GM06990 (cell line): ENCODE data around the gene LRRN4CL.

Source experiments
- DNase-seq: peaks from one replicate; pipeline ENCODE4 v3.0.0-alpha.2; 2011; ENCODE audit not compliant: insufficient read length; ENCODE audit errors: extremely low read depth
- H3K27me3 ChIP-seq: replicated peaks from 2 replicates; pipeline ENCODE4 v1.6.0; 2011; ENCODE audit warnings: low read length; ENCODE audit not compliant: control insufficient read depth, insufficient read depth
- H3K36me3 ChIP-seq: 2 replicates; pipeline ENCODE4 v1.5.1; 2011; ENCODE audit warnings: low read length; ENCODE audit not compliant: control insufficient read depth, insufficient read depth
- H3K4me3 ChIP-seq: replicated peaks from 2 replicates; pipeline ENCODE4 v1.5.1; 2011; ENCODE audit warnings: low read depth, mild to moderate bottlenecking, control low read depth, low read length
- TF ChIP-seq, protein P1 (sequence below): IDR thresholded peaks from 2 replicates; pipeline ENCODE4 v1.5.1; 2011; ENCODE audit warnings: low read length, control low read depth, mild to moderate bottlenecking, inconsistent platforms; ENCODE audit not compliant: insufficient read depth, poor library complexity, severe bottlenecking

LRRN4CL gene

DNA sequence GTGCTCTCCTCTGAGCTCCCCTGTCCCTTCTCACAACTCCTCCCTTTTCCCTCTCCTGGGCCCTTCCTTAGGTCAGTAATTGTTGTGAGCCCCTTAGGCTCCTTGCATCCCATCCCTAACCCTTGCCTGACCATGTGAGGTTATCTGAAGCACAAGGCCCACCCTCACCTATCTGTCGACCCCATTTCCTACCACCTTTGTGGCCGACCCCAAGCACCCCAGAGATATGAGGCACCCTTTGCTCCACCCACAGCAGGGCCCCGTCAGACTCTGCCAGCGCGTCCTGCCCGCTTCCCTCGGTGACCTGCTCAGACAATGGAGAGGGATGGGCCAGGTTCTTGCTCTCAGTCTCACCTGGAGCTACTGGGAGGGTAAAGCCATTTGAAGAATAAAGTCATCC lies 19.5 kb upstream of the LRRN4CL start:
- Histone ChIP-seq H3K4me3 (peak overlapping the region; percentile 63), H3K36me3 (peaks cover 7% of the 10 kb centered on the region), H3K27me3 (no peaks in the 10 kb centered on the region)
- DNase-seq: no peak
- TF ChIP-seq, protein P1, sequence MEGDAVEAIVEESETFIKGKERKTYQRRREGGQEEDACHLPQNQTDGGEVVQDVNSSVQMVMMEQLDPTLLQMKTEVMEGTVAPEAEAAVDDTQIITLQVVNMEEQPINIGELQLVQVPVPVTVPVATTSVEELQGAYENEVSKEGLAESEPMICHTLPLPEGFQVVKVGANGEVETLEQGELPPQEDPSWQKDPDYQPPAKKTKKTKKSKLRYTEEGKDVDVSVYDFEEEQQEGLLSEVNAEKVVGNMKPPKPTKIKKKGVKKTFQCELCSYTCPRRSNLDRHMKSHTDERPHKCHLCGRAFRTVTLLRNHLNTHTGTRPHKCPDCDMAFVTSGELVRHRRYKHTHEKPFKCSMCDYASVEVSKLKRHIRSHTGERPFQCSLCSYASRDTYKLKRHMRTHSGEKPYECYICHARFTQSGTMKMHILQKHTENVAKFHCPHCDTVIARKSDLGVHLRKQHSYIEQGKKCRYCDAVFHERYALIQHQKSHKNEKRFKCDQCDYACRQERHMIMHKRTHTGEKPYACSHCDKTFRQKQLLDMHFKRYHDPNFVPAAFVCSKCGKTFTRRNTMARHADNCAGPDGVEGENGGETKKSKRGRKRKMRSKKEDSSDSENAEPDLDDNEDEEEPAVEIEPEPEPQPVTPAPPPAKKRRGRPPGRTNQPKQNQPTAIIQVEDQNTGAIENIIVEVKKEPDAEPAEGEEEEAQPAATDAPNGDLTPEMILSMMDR: no peak

DNA sequence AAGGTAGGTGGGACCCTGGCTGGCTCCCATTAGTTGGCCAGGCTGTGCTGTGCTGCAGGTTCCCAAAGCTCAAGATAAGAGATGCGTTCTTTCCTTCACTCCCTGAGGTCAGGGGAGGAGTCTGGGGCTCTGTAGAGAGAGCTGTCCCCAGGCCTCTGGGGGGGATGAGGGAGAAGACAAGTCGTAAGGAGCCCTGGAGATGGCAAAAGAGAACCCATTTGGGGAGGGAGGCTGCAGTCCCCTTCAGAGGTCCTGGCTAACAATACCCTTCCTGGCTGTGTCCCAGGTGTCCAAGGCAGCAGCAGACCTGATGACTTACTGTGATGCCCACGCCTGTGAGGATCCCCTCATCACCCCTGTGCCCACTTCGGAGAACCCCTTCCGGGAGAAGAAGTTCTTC lies 19.1 kb upstream of the LRRN4CL start:
- H3K4me3 ChIP-seq: peak overlapping the region; percentile 63
- H3K36me3 ChIP-seq: peaks cover 4% of the 10 kb centered on the region
- no peaks in the 10 kb centered on the region for H3K27me3 ChIP-seq
- TF ChIP-seq, protein P1: no peak
- no peak for DNase-seq

DNA sequence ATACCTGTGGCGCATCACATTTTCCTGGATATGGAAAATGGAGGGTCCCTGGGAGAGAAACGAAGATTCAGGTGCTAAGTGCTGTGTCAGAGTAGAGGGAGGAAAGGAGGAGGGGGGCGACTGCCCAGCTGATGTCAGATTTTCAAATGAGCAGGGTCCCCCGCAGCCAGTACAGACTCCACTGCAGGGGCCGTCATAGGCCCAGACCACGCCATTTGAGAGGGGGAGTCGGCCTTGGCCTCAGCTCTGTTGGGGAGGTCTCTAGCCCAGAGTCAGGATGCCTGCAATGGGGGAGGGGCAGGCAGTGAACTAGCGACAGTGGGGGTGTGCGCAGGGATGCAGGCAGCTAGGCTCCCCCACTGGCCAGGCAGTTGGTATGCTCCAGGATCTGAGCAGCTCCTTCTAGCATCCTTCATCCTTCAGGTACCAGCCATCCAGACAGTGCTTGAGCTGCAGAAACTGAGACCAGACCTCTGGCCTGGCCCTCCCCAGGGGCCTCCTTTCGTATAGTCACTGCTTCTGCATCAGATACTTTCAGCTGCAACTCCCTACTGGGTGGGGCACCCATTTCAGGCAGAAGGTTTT lies 18.0 kb upstream of the LRRN4CL start, which contains the start of the genes BSCL2 and GNG3:
Gene BSCL2, minus strand, starts transcription at position 148 of the 585 bp plus-strand sequence. CDS start 229 bp downstream, outside the sequence.
Gene GNG3, plus strand, starts transcription at position 400 of the 585 bp plus-strand sequence. CDS start 620 bp downstream, outside the sequence.
- no peak for DNase-seq
- H3K36me3 ChIP-seq: peaks cover 4% of the 10 kb centered on the region

DNA sequence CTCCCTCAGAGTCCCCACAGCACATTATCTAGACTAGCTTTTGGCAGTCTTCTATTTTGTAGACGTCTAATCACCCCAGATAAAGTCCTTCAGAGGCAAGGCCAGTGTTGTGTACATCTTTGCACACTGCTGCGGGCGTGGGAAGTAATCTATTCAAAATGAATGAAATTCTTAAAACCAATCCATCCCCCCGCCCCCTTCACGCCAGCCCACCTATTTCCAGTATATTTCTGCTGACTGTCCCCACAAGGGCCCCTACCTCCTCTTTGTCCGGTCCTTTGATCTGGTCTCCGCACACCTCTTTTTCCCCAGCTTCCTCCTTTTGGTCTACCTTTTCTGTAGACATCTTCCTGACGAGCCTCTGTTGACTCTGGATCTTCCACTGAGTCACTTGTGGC lies 17.5 kb upstream of the LRRN4CL start:
- H3K27me3 ChIP-seq: no peaks in the 10 kb centered on the region
- TF ChIP-seq, protein P1: no peak
- H3K4me3 ChIP-seq: no peak overlapping the region
- no peak for DNase-seq
- peaks cover 2% of the 10 kb centered on the region for H3K36me3 ChIP-seq

More for the DNA sequence above, 18.0 kb upstream of the LRRN4CL start, which contains the start of the genes BSCL2 and GNG3:
- Histone ChIP-seq H3K4me3 (peak within 1 kb of the TSS; percentile 82), H3K27me3 (no peaks in the 10 kb centered on the region)
- TF ChIP-seq, protein P1: no peak

DNA sequence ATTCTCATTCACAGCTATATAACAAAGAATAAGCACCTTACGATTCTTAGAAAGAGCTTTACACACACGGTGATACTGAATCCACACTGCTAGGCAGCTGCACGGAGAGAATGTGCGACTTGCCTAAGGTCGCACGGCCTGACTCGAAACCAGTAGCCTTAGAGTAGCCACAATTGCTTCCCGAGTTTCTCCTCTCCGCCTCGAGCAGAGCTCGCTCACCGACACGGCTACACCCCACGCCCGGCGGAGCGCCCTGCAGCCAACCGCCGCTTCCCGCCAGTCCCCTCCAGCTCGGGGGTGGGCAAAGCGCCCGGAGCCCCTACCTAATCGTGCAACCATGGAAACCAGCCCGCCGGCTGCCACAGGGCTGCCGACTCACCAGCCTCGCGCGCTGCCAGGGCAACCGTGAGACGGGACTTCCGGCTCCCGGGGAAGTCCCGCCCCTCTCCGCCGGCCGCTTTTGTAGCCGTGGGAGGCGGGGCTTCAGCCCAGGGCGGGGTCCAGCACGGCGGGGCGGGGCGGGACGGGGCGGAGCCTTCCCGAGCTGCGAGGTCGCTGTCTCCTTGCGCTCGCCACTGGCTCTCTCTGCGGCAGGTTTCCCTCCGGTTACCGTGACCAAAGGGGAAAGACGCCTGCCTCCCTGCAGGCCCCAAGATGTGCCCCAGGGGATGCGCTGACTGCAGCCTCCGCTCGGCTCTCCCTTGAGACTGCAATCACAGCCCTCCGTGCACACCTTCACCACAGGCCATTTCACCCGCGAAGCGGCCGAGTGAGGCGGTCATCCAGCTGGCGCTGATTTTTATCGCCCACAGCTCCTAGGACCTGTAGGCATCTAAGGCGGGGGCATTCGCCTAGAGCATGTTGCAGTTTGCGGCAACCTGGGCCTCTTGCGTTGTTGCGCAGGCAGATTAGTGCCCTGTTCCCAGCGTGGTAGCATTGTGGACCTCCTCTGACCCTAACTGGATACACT lies 16.8 kb upstream of the LRRN4CL start:
- Histone ChIP-seq H3K36me3 (peaks cover 2% of the 10 kb centered on the region; the same call in 1 of the 2 replicates), H3K27me3 (no peaks in the 10 kb centered on the region), H3K4me3 (peak overlapping the region; percentile 82)
- TF ChIP-seq, protein P1: no peak
- DNase-seq: peak; percentile 90
